NCI-H510A treated with DMSO at 0.1 percent for 48 hours (cell line): ENCODE data around the gene RPA1.
"Not testable (repeated sequence)": the region's sequence is repeated elsewhere in the genome, so short reads cannot be mapped to it uniquely, and the experiment has no call there.

Source experiments
- DNase-seq: peaks from one replicate; lab custom pipeline; 2025; lab: John Stamatoyannopoulos, UW

RPA1 gene

GRCh38 chr17:1880851-1881630 lies 51.2 kb downstream of the RPA1 start:
- DNase-seq, result no peak

- no peak for DNase-seq
These were observed 53.0 kb downstream of the RPA1 start for GRCh38 chr17:1882836-1883235.

DNA sequence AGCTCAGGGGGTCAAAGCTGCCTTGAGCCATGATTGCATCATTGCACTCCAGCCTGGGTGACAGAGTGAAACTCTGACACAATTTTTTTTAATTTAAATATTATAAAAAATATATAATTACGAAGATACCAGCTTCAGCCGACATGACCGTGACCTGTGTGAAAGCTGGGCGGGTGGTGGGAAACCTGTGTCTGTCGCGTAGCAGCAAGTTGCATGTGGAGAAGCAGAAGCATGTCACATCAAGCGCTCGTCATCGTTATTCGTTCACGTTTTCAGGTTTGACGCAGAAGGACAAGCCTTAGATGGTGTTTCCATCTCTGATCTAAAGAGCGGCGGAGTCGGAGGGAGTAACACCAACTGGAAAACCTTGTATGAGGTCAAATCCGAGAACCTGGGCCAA lies 53.7 kb downstream of the RPA1 start:
- DNase-seq, result no peak

DNA sequence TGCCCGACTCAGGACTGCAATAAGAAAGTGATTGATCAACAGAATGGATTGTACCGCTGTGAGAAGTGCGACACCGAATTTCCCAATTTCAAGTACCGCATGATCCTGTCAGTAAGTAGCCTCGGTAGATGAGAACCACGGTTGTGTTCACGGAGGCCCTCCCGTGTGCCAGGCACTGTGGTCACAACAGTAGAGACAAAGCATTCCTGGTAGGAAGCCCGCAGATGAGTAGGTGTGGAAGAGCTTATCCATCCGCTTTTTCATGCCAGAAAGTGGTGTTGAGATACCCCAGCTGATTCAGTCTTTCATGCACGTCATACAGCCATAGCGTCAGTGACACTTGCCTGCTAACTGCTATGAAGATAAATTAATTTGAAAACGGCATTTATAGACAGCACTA lies 58.9 kb downstream of the RPA1 start:
- DNase-seq, result no peak

- DNase-seq, result no peak
These were observed 61.1 kb downstream of the RPA1 start for GRCh38 chr17:1890758-1891450.

- no peak for DNase-seq
These were observed 65.0 kb downstream of the RPA1 start for GRCh38 chr17:1894753-1895339.

DNA sequence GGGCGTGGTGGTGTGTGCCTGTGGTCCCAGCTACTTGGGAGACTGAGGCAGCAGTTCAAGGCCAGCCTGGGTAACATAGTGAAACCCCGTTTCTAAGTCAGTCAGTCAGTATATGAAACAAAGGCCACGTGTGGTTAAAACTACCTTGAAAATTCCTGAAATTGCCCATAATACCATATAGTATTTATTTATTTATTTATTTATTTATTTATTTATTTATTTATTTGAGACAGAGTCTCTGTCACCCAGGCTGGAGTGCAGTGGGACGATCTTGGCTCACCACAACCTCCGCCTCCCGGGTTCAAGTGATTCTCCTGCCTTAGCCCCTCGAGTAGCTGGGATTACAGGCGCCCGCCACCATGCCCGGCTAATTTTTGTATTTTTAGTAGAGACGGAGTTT lies 65.7 kb downstream of the RPA1 start:
- not testable (repeated sequence) for DNase-seq

- DNase-seq, result no peak
These were observed 66.7 kb downstream of the RPA1 start for GRCh38 chr17:1896243-1897104.

- no peak for DNase-seq
These were observed 67.4 kb downstream of the RPA1 start for GRCh38 chr17:1897105-1897656.

GRCh38 chr17:1898332-1898731 lies 68.5 kb downstream of the RPA1 start:
- DNase-seq, result no peak

GRCh38 chr17:1898872-1899271 lies 69.1 kb downstream of the RPA1 start:
- DNase-seq, result no peak

GRCh38 chr17:1899403-1900000 lies 69.7 kb downstream of the RPA1 start:
- no peak for DNase-seq

- DNase-seq, result peak; percentile 44
These were observed 74.7 kb downstream of the RPA1 start for GRCh38 chr17:1904273-1905182.

GRCh38 chr17:1905190-1905913 lies 75.5 kb downstream of the RPA1 start:
- DNase-seq, result peak; percentile 77

- DNase-seq, result no peak
These were observed 76.9 kb downstream of the RPA1 start for GRCh38 chr17:1906662-1907101.

- no peak for DNase-seq
These were observed 77.4 kb downstream of the RPA1 start for GRCh38 chr17:1907216-1907631.

DNA sequence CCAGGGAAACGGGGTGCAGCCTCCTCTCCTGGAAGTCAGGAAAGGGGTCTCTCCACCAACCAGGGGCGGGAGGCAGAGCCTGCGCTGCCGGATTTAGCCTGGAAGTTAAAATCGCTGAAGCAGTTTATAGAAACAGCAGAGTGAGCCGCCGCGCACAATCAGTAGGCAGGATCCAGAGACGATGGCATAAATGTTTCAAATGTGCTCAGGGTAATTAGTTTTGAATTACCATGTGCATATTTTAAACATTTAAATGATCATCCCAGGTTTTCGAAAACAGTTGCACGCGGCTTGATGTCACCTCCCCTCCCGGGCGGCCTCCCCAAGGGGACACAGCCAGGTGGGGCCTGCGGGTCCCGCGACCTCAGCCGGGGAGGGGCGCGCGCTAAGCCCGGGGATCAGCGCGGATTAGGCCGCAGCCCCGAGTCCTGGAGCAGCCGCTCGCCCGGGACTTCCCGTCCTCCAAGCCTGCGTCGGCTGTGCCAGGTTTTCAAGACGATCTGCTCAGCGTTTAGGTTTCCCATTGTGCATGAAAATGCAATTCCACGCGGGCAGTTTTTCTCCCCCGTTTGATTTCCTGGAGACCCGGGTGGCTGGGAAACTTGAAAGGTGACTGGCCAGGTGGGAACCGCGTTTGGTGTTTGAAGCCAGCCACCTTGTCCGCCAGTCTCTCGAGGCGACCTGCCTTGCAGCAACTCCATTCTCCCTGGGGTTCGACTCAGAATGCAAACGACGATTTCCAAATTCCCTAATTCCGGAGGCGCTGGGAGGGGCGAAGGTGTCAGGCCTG lies 78.3 kb downstream of the RPA1 start:
- no peak for DNase-seq

DNA sequence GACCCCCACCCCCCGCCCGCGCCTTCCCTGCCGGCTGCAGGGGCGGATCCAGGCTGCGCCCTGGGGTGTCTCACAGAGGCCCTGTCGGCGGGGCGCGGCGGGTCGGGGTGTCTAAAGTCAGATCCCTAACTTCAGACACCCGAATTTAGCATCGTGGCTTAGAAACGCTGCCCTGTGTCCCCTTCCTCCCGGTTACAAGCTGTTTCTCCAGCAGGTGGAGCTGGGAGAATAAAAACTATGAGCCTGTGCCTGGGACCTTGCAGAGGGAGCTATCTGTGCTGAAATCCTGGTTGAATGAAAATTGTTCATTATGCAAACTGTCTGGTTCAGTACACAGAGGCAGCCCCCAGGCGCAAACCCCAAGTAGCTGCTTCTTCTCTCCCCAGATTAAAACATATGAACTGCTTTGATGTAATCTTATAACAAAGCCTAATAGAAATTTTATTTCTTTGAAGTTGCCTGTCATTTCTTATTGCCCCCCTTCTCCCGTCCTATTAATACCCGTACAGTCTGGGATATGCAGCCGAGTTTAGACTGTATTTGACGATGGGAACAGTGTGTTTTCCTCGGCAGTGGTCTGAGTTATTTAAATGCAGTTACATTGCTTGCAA lies 79.0 kb downstream of the RPA1 start:
- DNase-seq, result peak; percentile 28
